ENCODE results near the gene NALF2.

NALF2 gene

DNA sequence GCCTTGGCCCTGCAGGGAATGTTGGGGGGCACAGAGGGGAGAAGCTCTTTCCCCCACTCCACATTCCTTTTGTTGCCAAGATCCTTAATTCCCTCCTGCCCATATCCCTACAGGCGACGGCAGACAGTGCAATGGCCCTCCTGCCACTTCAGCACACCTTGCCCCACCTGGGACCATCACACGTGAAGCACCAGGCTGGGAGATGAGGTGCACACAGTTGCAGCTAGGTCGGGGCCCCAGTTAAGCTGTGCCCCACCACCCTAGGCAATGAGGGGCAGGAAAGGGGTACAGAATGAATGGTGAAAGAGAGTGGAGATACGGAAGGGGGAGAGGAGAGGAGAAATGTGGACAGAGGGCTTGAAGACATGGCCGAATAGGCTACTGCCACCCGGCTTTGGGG is 26.2 kb downstream of the NALF2 start:
- FAIRE-seq = no peak

DNA sequence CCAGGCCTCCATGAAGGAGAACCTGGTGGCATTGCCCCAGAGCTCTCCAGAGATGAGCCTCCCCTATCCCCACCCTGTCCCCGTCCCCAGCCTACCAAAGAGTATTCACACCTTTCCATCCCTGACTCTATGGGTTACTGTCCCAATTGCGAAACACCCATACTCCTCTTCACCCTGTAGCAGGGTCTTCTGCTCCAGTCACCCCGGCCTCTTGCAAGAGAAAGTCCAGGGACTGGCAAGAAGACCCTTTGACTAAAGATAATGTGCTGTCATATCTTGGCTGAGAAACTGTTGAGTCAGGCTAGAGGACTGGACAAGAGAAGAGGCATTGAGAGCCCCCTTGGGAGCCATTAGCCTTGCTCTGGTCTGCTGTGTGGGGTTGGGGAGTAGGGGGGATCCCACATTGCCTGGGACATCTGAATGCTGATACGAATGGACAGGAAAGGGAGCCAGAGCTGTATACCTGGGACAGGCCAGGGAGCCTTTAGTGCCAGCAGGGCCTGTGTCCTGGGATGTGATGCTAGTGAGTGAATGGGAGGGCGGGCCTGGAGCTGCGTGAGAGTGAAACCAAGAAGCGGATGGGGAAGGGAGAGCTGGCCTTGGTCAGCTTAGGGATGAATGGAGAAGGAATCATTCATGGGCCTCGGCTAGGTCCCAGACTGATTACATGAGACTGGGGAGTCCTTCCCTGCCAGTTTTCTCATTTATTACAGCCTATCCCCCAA is 27.1 kb downstream of the NALF2 start:
- no peak for FAIRE-seq

DNA sequence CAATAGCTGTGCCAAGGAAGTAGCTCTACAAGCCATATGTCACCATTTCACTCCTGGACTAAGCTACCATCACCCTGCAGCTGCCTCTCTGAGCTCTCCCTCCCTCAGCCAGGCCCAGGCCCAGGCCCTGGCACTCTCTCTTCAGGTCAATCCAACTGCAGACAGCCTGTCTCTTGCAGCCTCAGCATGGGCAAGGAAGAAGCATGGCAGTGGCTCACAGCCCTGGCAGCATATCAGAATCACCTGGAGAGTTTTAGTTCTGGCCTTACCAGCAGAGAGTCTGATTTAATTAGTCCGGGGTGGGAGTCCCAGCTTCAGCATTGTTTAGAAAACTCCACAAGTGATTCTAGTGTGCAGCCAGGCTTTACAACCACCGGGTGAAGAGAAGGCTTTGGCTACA is 31.5 kb downstream of the NALF2 start:
- FAIRE-seq = no peak

DNA sequence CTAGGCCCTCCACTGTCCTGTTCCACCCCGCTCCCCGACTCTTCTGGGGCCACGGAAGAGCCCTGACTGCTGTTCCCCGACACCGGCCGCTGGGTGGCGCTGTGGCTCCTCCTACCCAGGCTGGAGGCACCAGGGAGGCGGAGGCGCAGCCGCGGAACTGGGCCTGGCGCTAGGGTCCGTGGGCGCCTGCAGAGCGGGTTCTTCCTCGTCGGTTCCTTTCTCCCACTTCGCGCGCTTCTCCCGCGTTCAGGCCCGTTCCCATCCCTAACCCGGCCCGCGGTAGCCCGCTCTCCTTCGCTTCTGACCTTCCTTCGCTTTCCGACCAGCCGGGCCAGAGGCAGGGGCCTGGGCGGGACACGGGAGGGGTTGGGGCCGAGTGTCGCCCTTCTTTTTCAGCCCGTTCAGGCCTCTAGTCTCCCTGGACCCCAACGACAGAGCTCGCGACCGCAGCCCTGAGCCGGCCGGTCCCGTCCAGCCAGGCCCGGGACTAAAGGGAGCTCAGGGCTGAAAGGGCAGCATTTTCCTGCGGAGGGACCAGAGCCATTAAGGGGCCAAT is 34.3 kb downstream of the NALF2 start:
- FAIRE-seq = no peak

DNA sequence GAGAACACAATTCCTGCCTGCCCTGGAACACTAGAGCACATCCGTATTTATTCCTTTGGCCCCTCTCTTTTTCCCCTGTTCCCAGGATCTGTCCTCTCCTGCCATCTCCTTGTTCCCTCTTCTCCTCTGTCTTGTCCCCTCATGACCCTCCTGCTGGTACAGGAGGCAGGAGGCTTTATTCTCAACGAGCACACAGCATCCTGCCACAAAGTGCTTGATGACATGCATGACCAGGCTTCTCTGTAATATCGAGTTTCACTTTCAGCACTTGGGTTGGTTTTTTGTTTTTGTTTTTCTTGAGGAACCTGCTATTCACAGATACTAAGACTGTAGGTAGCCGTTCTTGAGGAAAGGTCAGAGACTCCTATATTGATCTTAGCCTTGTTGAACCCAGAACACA is 35.3 kb downstream of the NALF2 start:
- FAIRE-seq = no peak

DNA sequence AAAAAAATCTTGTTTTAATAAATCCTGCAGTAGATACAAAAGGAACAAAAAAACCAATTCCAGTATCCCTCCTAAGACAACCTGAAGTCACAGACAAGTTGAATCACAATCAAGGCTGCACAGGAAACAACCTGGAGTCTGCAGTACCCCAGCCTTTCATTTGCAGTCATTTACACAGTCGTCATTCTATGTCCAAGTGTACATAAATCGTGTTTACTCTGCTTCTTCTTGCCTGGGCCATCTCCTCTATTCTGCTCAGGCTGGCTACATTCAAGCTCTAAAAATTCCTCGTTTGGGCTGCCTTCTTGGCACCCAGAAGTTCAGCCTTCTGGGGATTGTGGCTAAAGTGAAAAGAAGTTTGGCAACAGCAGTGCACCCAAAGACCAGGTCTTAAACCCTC is 37.8 kb downstream of the NALF2 start:
- no peak for FAIRE-seq

DNA sequence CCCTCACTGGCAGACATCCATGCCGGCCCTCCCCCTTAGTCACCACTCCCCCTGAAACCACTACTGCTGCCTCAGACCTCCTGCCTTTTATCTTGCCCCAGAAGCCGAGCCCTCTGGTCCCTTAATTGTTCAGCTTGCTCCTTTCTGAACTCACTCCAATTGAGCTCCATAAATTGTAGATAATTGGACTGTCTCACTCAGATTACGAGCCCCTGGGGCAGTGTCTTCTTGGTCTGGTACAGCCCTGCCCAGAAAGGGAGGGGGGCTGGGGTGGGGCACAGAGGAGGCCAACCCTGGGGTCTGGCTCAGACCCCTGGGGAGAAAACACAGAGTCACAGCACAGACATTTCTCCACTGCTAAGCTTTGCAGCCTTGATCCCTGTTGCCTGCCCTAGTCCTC is 39.4 kb downstream of the NALF2 start:
- no peak for FAIRE-seq

DNA sequence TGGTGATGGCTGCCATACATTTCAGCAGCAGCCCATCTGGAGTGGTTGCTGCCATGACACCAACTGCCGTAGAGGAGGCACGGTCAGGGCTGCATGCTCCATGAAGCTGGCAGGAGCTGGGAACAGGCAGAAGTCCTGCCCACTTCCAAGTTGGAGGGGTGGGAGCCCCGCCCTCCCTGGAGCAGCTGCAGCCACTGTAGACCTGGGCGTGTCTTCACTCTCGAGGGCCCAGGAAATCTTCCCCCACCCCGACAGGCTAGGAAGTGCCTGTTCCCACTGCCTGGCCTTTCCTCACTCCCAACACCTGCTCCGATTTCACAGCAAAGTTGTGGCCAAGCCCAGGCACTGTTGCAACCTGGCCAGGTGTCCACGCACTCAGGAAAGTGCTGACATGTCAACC is 42.3 kb downstream of the NALF2 start:
- FAIRE-seq = no peak

DNA sequence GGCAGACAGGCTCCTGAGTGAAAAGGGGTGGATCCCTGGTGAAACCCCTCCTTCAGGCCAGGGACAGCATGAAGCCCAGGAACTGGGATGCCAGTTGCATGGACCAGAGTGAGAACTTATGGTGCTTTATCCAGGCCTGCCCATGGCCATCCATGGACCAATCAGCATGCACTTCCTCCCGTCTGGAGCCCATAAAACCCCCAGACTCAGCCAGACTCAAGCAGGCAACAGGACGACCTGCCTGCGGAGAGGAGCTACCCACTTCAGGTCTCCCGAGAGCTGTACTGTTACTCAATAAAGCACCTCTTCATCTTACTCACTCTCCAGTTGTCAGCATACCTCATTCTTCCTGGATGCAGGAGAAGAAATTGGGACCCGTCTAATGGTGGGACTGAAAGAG is 42.9 kb downstream of the NALF2 start:
- FAIRE-seq = no peak

DNA sequence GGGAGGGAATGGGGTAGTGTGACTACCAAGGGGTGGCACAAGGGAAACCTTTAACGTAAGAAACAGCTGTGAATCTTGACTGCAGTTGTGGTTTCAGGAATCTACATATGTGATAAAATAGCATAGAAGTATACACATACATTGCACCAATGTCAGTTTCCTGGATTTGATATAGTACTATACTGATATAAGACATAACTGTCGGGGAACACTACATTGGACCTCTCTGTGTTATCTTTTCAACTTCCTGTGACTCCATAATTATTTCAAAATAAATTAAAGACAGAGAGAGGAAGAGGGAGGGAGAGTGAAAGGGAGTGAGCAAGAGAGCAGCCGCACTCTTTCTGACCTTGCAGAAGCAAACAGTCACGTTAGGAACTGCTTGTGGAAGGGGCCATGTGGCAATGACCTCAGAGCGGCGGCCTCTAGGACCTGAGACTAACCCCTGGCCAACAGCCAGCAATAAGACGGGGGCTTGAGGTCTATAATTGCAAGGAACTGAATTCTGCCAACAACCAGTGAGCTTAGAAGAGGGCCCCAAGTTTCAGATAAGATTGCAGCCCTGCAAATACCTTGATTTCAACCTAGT is 47.4 kb downstream of the NALF2 start:
- FAIRE-seq = no peak

DNA sequence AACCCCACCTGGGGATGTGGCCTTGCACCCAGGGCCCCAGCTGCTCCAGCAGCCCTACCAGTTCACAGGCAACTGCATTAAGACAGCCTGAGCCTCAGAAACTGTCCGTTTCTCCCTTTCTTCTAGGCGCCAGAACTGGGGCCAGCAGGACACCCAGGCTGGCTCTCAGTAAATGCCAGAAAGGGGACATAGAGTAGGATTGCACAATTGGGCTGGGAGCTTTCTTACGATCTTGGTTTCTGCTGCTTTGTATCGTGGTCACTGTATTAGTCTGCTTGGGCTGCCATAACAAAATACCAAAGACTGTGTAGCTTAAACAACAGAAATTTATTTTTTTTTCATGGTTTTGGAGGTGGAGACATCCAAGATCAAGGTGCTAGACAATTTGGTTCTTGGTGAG is 48.4 kb downstream of the NALF2 start:
- FAIRE-seq = no peak

Data from TTC549 (cell line).